Measurements from ENCODE around the gene AGPAT2.

- TF ChIP-seq CTCF (IDR thresholded peaks at IDR 0.05; ENCODE audit: low read depth, low read length, poor library complexity, severe bottlenecking) (no peak), EZH2phosphoT487 (IDR thresholded peaks at IDR 0.05; ENCODE audit: borderline replicate concordance, low read length) (no peak)
Measured at GRCh38 chr9:136643596-136644342, 43.5 kb downstream of the AGPAT2 start.
